Astrocyte (in vitro differentiated cells and primary cell): ENCODE measurements around the gene FUT7. TPM values are rescaled to one million over a fixed set of nuclear protein-coding genes. Genes with fewer than 3 reads are reported as not detected.

ENCODE experiments used
- DNase-seq: peaks from one replicate; pipeline ENCODE4 v3.0.0-alpha.2; 2010; ENCODE audit warnings: low read depth
- FAIRE-seq: peaks from 2 replicates; lab custom pipeline; 2011; peaks lifted over from hg19 to GRCh38; lab: Jason Lieb, UNC
- H2AFZ ChIP-seq: 2 replicates; pipeline ENCODE4 v1.6.0; 2012; ENCODE audit warnings: low read depth, low read length, inconsistent platforms
- H3K27ac ChIP-seq: 2 replicates; pipeline ENCODE4 v1.5.1; 2011; ENCODE audit warnings: low read depth, low read length, inconsistent platforms
- H3K27me3 ChIP-seq: 2 replicates; pipeline ENCODE4 v1.6.0; 2011; ENCODE audit warnings: low read length, inconsistent platforms; ENCODE audit not compliant: insufficient read depth
- H3K36me3 ChIP-seq: 2 replicates; pipeline ENCODE4 v1.5.1; 2011; ENCODE audit warnings: low read length, inconsistent platforms; ENCODE audit not compliant: insufficient read depth
- H3K4me1 ChIP-seq: 2 replicates; pipeline ENCODE4 v1.5.1; 2011; ENCODE audit warnings: low read length, inconsistent platforms; ENCODE audit not compliant: insufficient read depth
- H3K4me2 ChIP-seq: 2 replicates; pipeline ENCODE4 v1.6.0; 2012; ENCODE audit warnings: low read length, inconsistent platforms
- H3K4me3 ChIP-seq: 2 replicates; pipeline ENCODE4 v1.5.1; 2011; ENCODE audit warnings: low read depth, mild to moderate bottlenecking, low read length, inconsistent platforms; ENCODE audit not compliant: insufficient read depth
- H3K79me2 ChIP-seq: 2 replicates; pipeline ENCODE4 v1.6.0; 2012; ENCODE audit warnings: mild to moderate bottlenecking, low read length, inconsistent platforms; ENCODE audit not compliant: insufficient read depth
- H3K9ac ChIP-seq: 2 replicates; pipeline ENCODE4 v1.6.0; 2012; ENCODE audit warnings: mild to moderate bottlenecking, low read length, inconsistent platforms
- H3K9me3 ChIP-seq: 2 replicates; pipeline ENCODE4 v1.5.1; 2012; ENCODE audit warnings: low read depth, mild to moderate bottlenecking, low read length, inconsistent platforms; ENCODE audit not compliant: insufficient read depth
- H4K20me1 ChIP-seq: 2 replicates; pipeline ENCODE4 v1.6.0; 2012; ENCODE audit warnings: low read length, inconsistent platforms; ENCODE audit not compliant: insufficient read depth
- H3K27ac Mint-ChIP-seq: one replicate; pipeline ENCODE4 v1.8.0; 2021; ENCODE audit warnings: mild to moderate bottlenecking, mixed read lengths; ENCODE audit not compliant: unreplicated experiment
- H3K27me3 Mint-ChIP-seq: one replicate; pipeline ENCODE4 v1.8.0; 2021; ENCODE audit warnings: low read depth, mixed read lengths; ENCODE audit not compliant: unreplicated experiment
- H3K36me3 Mint-ChIP-seq: one replicate; pipeline ENCODE4 v1.8.0; 2021; ENCODE audit warnings: low read depth, mixed read lengths; ENCODE audit not compliant: unreplicated experiment
- H3K4me1 Mint-ChIP-seq: one replicate; pipeline ENCODE4 v1.8.0; 2021; ENCODE audit warnings: low read depth, mixed read lengths; ENCODE audit not compliant: unreplicated experiment
- H3K4me3 Mint-ChIP-seq: one replicate; pipeline ENCODE4 v1.8.0; 2021; ENCODE audit warnings: mild to moderate bottlenecking, moderate library complexity, mixed read lengths; ENCODE audit not compliant: unreplicated experiment
- H3K9me3 Mint-ChIP-seq: one replicate; pipeline ENCODE4 v1.8.0; 2021; ENCODE audit warnings: mild to moderate bottlenecking, mixed read lengths; ENCODE audit not compliant: unreplicated experiment
- CTCF ChIP-seq: IDR thresholded peaks from 2 replicates; pipeline ENCODE4 v1.5.1; 2011; ENCODE audit warnings: low read depth, mild to moderate bottlenecking, inconsistent platforms, low read length, moderate library complexity; ENCODE audit not compliant: insufficient read depth
- EZH2 ChIP-seq: IDR thresholded peaks from 2 replicates; pipeline ENCODE4 v1.6.1; 2012; ENCODE audit warnings: mild to moderate bottlenecking, low read length, inconsistent platforms; ENCODE audit not compliant: insufficient read depth
- total RNA-seq: library from RNA; stranded (reverse); gene quantifications from 2 replicates; pipeline ENCODE4 v1.2.1, GENCODE V29; 2021

The FUT7 gene
- total RNA-seq, 1 donor from 2014 or later: not detected

GRCh38 chr9:137055385-137056364 lies 23.8 kb upstream of the FUT7 start:
- Histone ChIP-seq H4K20me1 (no peaks in the 10 kb centered on the region), H3K27me3 (peaks cover 14% of the 10 kb centered on the region), H3K27ac (no peak overlapping the region), H3K4me3 (no peak overlapping the region), H3K9me3 (no peaks in the 10 kb centered on the region), H3K4me2 (peak overlapping the region; percentile 44), H3K36me3 (no peaks in the 10 kb centered on the region), H3K9ac (no peak overlapping the region), H3K79me2 (no peaks in the 10 kb centered on the region), H2AFZ (peak overlapping the region; percentile 66), H3K4me1 (peaks cover 5% of the 10 kb centered on the region)
- DNase-seq: peak; percentile 66
- no peak overlapping the region for H3K4me3 Mint-ChIP-seq
- no peaks in the 10 kb centered on the region for H3K4me1 Mint-ChIP-seq
- no peak overlapping the region for H3K27ac Mint-ChIP-seq
- no peak for TF ChIP-seq CTCF
- TF ChIP-seq EZH2: no peak
- H3K27me3 Mint-ChIP-seq: peaks cover 42% of the 10 kb centered on the region
- H3K9me3 Mint-ChIP-seq: no peaks in the 10 kb centered on the region
- H3K36me3 Mint-ChIP-seq: no peaks in the 10 kb centered on the region
- FAIRE-seq: no peak

GRCh38 chr9:137054932-137055384 lies 23.1 kb upstream of the FUT7 start:
- no peaks in the 10 kb centered on the region for H3K9me3 ChIP-seq
- no peaks in the 10 kb centered on the region for H3K36me3 ChIP-seq
- no peak overlapping the region for H2AFZ ChIP-seq
- no peak for TF ChIP-seq EZH2
- TF ChIP-seq CTCF: no peak
- no peak overlapping the region for H3K27ac Mint-ChIP-seq
- peaks cover 16% of the 10 kb centered on the region for H3K27me3 ChIP-seq
- peaks cover 5% of the 10 kb centered on the region for H3K4me1 ChIP-seq
- H4K20me1 ChIP-seq: no peaks in the 10 kb centered on the region
- no peak overlapping the region for H3K27ac ChIP-seq
- H3K9ac ChIP-seq: no peak overlapping the region
- H3K4me3 ChIP-seq: no peak overlapping the region
- no peaks in the 10 kb centered on the region for H3K79me2 ChIP-seq
- no peak overlapping the region for H3K4me2 ChIP-seq
- no peak overlapping the region for H3K4me3 Mint-ChIP-seq
- no peak for DNase-seq
- peaks cover 42% of the 10 kb centered on the region for H3K27me3 Mint-ChIP-seq
- no peaks in the 10 kb centered on the region for H3K36me3 Mint-ChIP-seq
- no peaks in the 10 kb centered on the region for H3K4me1 Mint-ChIP-seq
- FAIRE-seq: no peak
- no peaks in the 10 kb centered on the region for H3K9me3 Mint-ChIP-seq
